LNCaP clone FGC (cell line): Measurements from ENCODE around the gene RGR.

ENCODE experiments used
- DNase-seq: peaks from one replicate; pipeline ENCODE4 v3.0.0-alpha.2; 2011; ENCODE audit warnings: low read depth
- H3K4me3 ChIP-seq: 2 replicates; pipeline ENCODE4 v1.5.1; 2011; ENCODE audit warnings: mild to moderate bottlenecking, low read depth, low read length, control low read depth
- CTCF ChIP-seq: IDR thresholded peaks from 2 replicates; pipeline ENCODE4 v1.5.1; 2012; ENCODE audit warnings: mild to moderate bottlenecking; ENCODE audit not compliant: control insufficient read depth, insufficient read depth; ENCODE audit errors: extremely low read depth

Gene RGR

GRCh38 chr10:84286695-84287094, 41.8 kb downstream of the RGR start:
- DNase-seq: no peak

GRCh38 chr10:84288151-84288550, 43.3 kb downstream of the RGR start:
- no peak overlapping the region for H3K4me3 ChIP-seq
- no peak for DNase-seq
- no peak for TF ChIP-seq CTCF

More at GRCh38 chr10:84286695-84287094, 41.8 kb downstream of the RGR start:
- H3K4me3 ChIP-seq: no peak overlapping the region
- no peak for TF ChIP-seq CTCF

GRCh38 chr10:84289521-84290200, 44.8 kb downstream of the RGR start:
- no peak overlapping the region for H3K4me3 ChIP-seq
- DNase-seq: no peak
- TF ChIP-seq CTCF: no peak

- H3K4me3 ChIP-seq: no peak overlapping the region
- no peak for DNase-seq
These were observed 45.4 kb downstream of the RGR start for GRCh38 chr10:84290235-84290634.

GRCh38 chr10:84291384-84291783, 46.5 kb downstream of the RGR start:
- peak; percentile 27 for DNase-seq
- H3K4me3 ChIP-seq: no peak overlapping the region
- no peak for TF ChIP-seq CTCF

More at GRCh38 chr10:84290235-84290634, 45.4 kb downstream of the RGR start:
- TF ChIP-seq CTCF: no peak

GRCh38 chr10:84292502-84292901, 47.6 kb downstream of the RGR start:
- TF ChIP-seq CTCF: no peak
- no peak for DNase-seq
- no peak overlapping the region for H3K4me3 ChIP-seq

- no peak overlapping the region for H3K4me3 ChIP-seq
- TF ChIP-seq CTCF: no peak
- no peak for DNase-seq
These were observed 48.3 kb downstream of the RGR start for GRCh38 chr10:84293171-84293570.
